ENCODE results near the gene SF3A2. TPM values are rescaled to one million over a fixed set of nuclear protein-coding genes. Genes with fewer than 3 reads are reported as not detected.
"Not testable (repeated sequence)": the region's sequence is repeated elsewhere in the genome, so short reads cannot be mapped to it uniquely, and the experiment has no call there.

SF3A2 gene
- total RNA-seq, 1 donor from 2014 or later: 23.1 TPM

GRCh38 chr19:2273356-2274184, 36.9 kb downstream of the SF3A2 start:
- DNase-seq (ENCODE audit: low read depth): peak; percentile 75

- no peak for DNase-seq (ENCODE audit: low read depth)
Measured at GRCh38 chr19:2274185-2274711, 37.6 kb downstream of the SF3A2 start.

- peak; percentile 78 for DNase-seq (ENCODE audit: low read depth)
Measured at GRCh38 chr19:2274931-2275535, 38.4 kb downstream of the SF3A2 start.

- DNase-seq (ENCODE audit: low read depth): no peak
Measured at GRCh38 chr19:2275588-2276428, 39.2 kb downstream of the SF3A2 start.

GRCh38 chr19:2276429-2276986, 39.9 kb downstream of the SF3A2 start:
- no peak for DNase-seq (ENCODE audit: low read depth)

- DNase-seq (ENCODE audit: low read depth): no peak
Measured at GRCh38 chr19:2277138-2277537, 40.5 kb downstream of the SF3A2 start.

- no peak for DNase-seq (ENCODE audit: low read depth)
Measured at GRCh38 chr19:2278459-2279158, 42.0 kb downstream of the SF3A2 start.

- no peak for DNase-seq (ENCODE audit: low read depth)
Measured at GRCh38 chr19:2280633-2281264, 44.1 kb downstream of the SF3A2 start.

GRCh38 chr19:2281265-2282061, 44.8 kb downstream of the SF3A2 start:
- DNase-seq (ENCODE audit: low read depth): not testable (repeated sequence)

- peak; percentile 50 for DNase-seq (ENCODE audit: low read depth)
Measured at GRCh38 chr19:2282062-2282861, 45.6 kb downstream of the SF3A2 start, which contains the start of gene PEAK3. Gene PEAK3 (minus strand): TSS chr19:2282175. CDS start chr19:2280931, 1,244 bp downstream.

GRCh38 chr19:2282862-2283237, 46.2 kb downstream of the SF3A2 start:
- no peak for DNase-seq (ENCODE audit: low read depth)

- DNase-seq (ENCODE audit: low read depth): no peak
Measured at GRCh38 chr19:2283835-2284507, 47.3 kb downstream of the SF3A2 start.

- no peak for DNase-seq (ENCODE audit: low read depth)
Measured at GRCh38 chr19:2286402-2287140, 49.9 kb downstream of the SF3A2 start.

- DNase-seq (ENCODE audit: low read depth): no peak
Measured at GRCh38 chr19:2287585-2288337, 51.1 kb downstream of the SF3A2 start.

GRCh38 chr19:2288338-2288817, 51.8 kb downstream of the SF3A2 start:
- DNase-seq (ENCODE audit: low read depth): no peak

Data from myocyte (in vitro differentiated cells).